GM12878 (cell line): ENCODE results near the gene PLD4.

ENCODE experiments used
- BRCA1 ChIP-seq: IDR thresholded peaks from 2 replicates; pipeline ENCODE4 v1.6.1; 2011; ENCODE audit warnings: low read depth, low read length, improper control_type of control experiment
- EZH2 ChIP-seq: IDR thresholded peaks from 2 replicates; pipeline ENCODE4 v1.6.1; 2012; ENCODE audit warnings: low read depth, mild to moderate bottlenecking, control low read depth, inconsistent platforms, low read length, borderline replicate concordance; ENCODE audit not compliant: control insufficient read depth
- MAX ChIP-seq: IDR thresholded peaks from 2 replicates; pipeline ENCODE4 v1.6.1; 2012; ENCODE audit warnings: low read depth, low read length, improper control_type of control experiment
- PAX5 ChIP-seq: IDR thresholded peaks from 2 replicates; pipeline ENCODE4 v1.6.1; 2011; ENCODE audit warnings: low read depth, low read length, borderline replicate concordance
- PKNOX1 ChIP-seq: fragments of 450-650 bp; IDR thresholded peaks from 2 replicates; pipeline ENCODE4 v1.6.1; 2016; ENCODE audit warnings: mild to moderate bottlenecking
- POLR2A ChIP-seq: IDR thresholded peaks from 2 replicates; pipeline ENCODE4 v1.6.1; 2011; ENCODE audit warnings: low read depth, mild to moderate bottlenecking, low read length
- RAD51 ChIP-seq: fragments of 450-650 bp; IDR thresholded peaks from 2 replicates; pipeline ENCODE4 v1.6.1; 2016; ENCODE audit warnings: moderate library complexity, mild to moderate bottlenecking, inconsistent platforms
- ZNF24 ChIP-seq: fragments of 450-650 bp; IDR thresholded peaks from 2 replicates; pipeline ENCODE4 v1.6.1; 2017; ENCODE audit warnings: antibody characterized with exemption, mild to moderate bottlenecking
- TF ChIP-seq, protein P1 (sequence below), 3 experiments: IDR thresholded peaks in 2 of 3; conservative IDR thresholded peaks in 1 of 3; 2 replicates each; pipeline ENCODE4 v1.5.1; 2011; ENCODE audit warnings: low read depth in 3 of 3, low read length in 3 of 3, mild to moderate bottlenecking in 3 of 3, control low read depth in 2 of 3, moderate library complexity in 2 of 3, inconsistent platforms in 1 of 3, mixed read lengths in 1 of 3; ENCODE audit not compliant: control insufficient read depth in 2 of 3, insufficient read depth in 1 of 3; ENCODE audit errors: extremely low read depth in 1 of 3
- TF ChIP-seq, protein P2 (sequence below): fragments of 450-650 bp; IDR thresholded peaks from 2 replicates; pipeline ENCODE4 v1.6.1; 2017; ENCODE audit warnings: mild to moderate bottlenecking

- TF ChIP-seq, protein P1, sequence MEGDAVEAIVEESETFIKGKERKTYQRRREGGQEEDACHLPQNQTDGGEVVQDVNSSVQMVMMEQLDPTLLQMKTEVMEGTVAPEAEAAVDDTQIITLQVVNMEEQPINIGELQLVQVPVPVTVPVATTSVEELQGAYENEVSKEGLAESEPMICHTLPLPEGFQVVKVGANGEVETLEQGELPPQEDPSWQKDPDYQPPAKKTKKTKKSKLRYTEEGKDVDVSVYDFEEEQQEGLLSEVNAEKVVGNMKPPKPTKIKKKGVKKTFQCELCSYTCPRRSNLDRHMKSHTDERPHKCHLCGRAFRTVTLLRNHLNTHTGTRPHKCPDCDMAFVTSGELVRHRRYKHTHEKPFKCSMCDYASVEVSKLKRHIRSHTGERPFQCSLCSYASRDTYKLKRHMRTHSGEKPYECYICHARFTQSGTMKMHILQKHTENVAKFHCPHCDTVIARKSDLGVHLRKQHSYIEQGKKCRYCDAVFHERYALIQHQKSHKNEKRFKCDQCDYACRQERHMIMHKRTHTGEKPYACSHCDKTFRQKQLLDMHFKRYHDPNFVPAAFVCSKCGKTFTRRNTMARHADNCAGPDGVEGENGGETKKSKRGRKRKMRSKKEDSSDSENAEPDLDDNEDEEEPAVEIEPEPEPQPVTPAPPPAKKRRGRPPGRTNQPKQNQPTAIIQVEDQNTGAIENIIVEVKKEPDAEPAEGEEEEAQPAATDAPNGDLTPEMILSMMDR (IDR thresholded peaks at IDR 0.05 in 2 of 3, conservative IDR thresholded peaks at IDR 0.05 in 1 of 3; ENCODE audit: control insufficient read depth in 2 of 3, extremely low read depth in 1 of 3, insufficient read depth in 1 of 3, low read depth in 3 of 3, low read length in 3 of 3) = no peak
- TF ChIP-seq PKNOX1 (no peak), ZNF24 (no peak), MAX (no peak), EZH2 (no peak), PAX5 (no peak), POLR2A (no peak), BRCA1 (no peak), RAD51 (no peak)
- TF ChIP-seq, protein P2, sequence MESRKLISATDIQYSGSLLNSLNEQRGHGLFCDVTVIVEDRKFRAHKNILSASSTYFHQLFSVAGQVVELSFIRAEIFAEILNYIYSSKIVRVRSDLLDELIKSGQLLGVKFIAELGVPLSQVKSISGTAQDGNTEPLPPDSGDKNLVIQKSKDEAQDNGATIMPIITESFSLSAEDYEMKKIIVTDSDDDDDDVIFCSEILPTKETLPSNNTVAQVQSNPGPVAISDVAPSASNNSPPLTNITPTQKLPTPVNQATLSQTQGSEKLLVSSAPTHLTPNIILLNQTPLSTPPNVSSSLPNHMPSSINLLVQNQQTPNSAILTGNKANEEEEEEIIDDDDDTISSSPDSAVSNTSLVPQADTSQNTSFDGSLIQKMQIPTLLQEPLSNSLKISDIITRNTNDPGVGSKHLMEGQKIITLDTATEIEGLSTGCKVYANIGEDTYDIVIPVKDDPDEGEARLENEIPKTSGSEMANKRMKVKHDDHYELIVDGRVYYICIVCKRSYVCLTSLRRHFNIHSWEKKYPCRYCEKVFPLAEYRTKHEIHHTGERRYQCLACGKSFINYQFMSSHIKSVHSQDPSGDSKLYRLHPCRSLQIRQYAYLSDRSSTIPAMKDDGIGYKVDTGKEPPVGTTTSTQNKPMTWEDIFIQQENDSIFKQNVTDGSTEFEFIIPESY = no peak
Observed at GRCh38 chr14:104979758-104980610, 55.3 kb downstream of the PLD4 start.
